K562 (cell line): Measurements from ENCODE around the gene RAB17. TPM values are rescaled to one million over a fixed set of nuclear protein-coding genes. Genes with fewer than 3 reads are reported as not detected.

Experiments used
- ARID1B ChIP-seq: fragments of 450-650 bp; IDR thresholded peaks from 2 replicates; pipeline ENCODE4 v1.6.1; 2016; ENCODE audit warnings: antibody characterized with exemption, mild to moderate bottlenecking, inconsistent platforms
- ATF1 ChIP-seq, 2 experiments: fragments of 450-650 bp in 1 of 2; IDR thresholded peaks; 2 replicates each; pipeline ENCODE4 v1.6.1; 2016; ENCODE audit warnings: missing compliant biosample characterization in 1 of 2, missing genetic modification characterization in 1 of 2
- GATA2 ChIP-seq: sonication (generic); formaldehyde crosslinking; IDR thresholded peaks from 2 replicates; pipeline ENCODE4 v1.4.0; 2020; ENCODE audit warnings: mild to moderate bottlenecking, missing genetic modification reagents
- HNRNPLL ChIP-seq: fragments of 200-400 bp; formaldehyde crosslinking; IDR thresholded peaks from 2 replicates; pipeline ENCODE4 v1.6.1; 2017; ENCODE audit warnings: low read length, low read depth, mild to moderate bottlenecking; ENCODE audit not compliant: poor library complexity, severe bottlenecking
- JUN ChIP-seq, 2 experiments: sonication (generic) in 1 of 2; formaldehyde crosslinking in 1 of 2; IDR thresholded peaks; 2 replicates each; pipeline versions ENCODE4 v1.6.1 to v1.8.0; 2012 to 2022; ENCODE audit warnings: borderline replicate concordance in 2 of 2, mild to moderate bottlenecking in 2 of 2, improper control_type of control experiment in 1 of 2, low read depth in 1 of 2, low read length in 1 of 2, missing genetic modification reagents in 1 of 2
- RAD51 ChIP-seq: fragments of 450-650 bp; IDR thresholded peaks from 2 replicates; pipeline ENCODE4 v1.7.1; 2016; ENCODE audit warnings: low read depth, mild to moderate bottlenecking, borderline replicate concordance
- SMAD1 ChIP-seq: fragments of 150-350 bp; IDR thresholded peaks from 2 replicates; pipeline ENCODE4 v1.6.1; 2014; ENCODE audit warnings: low read length, low read depth; ENCODE audit not compliant: partially characterized antibody
- SMARCC2 ChIP-seq: fragments of 450-650 bp; IDR thresholded peaks from 2 replicates; pipeline ENCODE4 v1.6.1; 2017; ENCODE audit warnings: antibody characterized with exemption, moderate library complexity, mild to moderate bottlenecking, low read depth
- XRCC3 ChIP-seq: fragments of 450-650 bp; IDR thresholded peaks from 2 replicates; pipeline ENCODE4 v1.6.1; 2017; ENCODE audit warnings: mild to moderate bottlenecking, moderate library complexity
- ZNF134 ChIP-seq: fragments of 250-450 bp; sonication (Bioruptor Pico); conservative IDR thresholded peaks from 2 replicates; pipeline ENCODE4 v1.4.0; 2020
- ZNF57 ChIP-seq: fragments of 450-650 bp; formaldehyde crosslinking; IDR thresholded peaks from 2 replicates; pipeline ENCODE4 v1.4.0; 2020; ENCODE audit warnings: mild to moderate bottlenecking, moderate library complexity
- polyA plus RNA-seq, 8 experiments: library from polyadenylated mRNA; depleted of rRNA in 4 of 8; stranded (reverse) in 5 of 8; unstranded in 3 of 8; fragments of >200 nt; fragmentation: Nextera tagmentation in 2 of 8; fragmentation: Illumina TruSeq in 1 of 8; extraction: Ambion mirVana in 2 of 8; extraction: Trizol in 1 of 8; gene quantifications; 2 replicates each; pipeline versions ENCODE4 v1.2.1 to v1.2.3, GENCODE V29; 2011 to 2014; ENCODE audit warnings: inconsistent platforms in 1 of 8, missing spikeins in 1 of 8
- total RNA-seq, 7 experiments: library from RNA; depleted of rRNA in 6 of 7; stranded (reverse); fragments of >200 nt in 6 of 7; fragmentation: Illumina TruSeq in 2 of 7; extraction: Trizol in 2 of 7; gene quantifications; 2 replicates each; pipeline versions ENCODE4 v1.2.1 to v1.2.3, GENCODE V29; 2011 to 2021; ENCODE audit warnings: low replicate concordance in 1 of 7
- TF ChIP-seq, protein P1 (sequence below): IDR thresholded peaks from 2 replicates; pipeline ENCODE4 v1.6.1; 2011; ENCODE audit warnings: borderline replicate concordance, low read depth, mild to moderate bottlenecking, moderate library complexity, low read length; ENCODE audit not compliant: insufficient read depth, poor library complexity, severe bottlenecking
- TF ChIP-seq, protein P2 (sequence below): sonication (generic); formaldehyde crosslinking; IDR thresholded peaks from 2 replicates; pipeline ENCODE4 v1.9.0; 2022; ENCODE audit warnings: mild to moderate bottlenecking, missing genetic modification reagents
- TF ChIP-seq, protein P3 (sequence below): fragments of 200-800 bp; sonication (Bioruptor generic); IDR thresholded peaks from 2 replicates; pipeline ENCODE4 v1.6.1; 2017; ENCODE audit warnings: missing genetic modification characterization, missing compliant biosample characterization

The RAB17 gene
- total and polyA plus RNA-seq, 9 of the 15 experiments (the other 6 are each of a cell fraction or from before 2014, with no cell fraction given): 0.13 TPM; not detected in 8

DNA sequence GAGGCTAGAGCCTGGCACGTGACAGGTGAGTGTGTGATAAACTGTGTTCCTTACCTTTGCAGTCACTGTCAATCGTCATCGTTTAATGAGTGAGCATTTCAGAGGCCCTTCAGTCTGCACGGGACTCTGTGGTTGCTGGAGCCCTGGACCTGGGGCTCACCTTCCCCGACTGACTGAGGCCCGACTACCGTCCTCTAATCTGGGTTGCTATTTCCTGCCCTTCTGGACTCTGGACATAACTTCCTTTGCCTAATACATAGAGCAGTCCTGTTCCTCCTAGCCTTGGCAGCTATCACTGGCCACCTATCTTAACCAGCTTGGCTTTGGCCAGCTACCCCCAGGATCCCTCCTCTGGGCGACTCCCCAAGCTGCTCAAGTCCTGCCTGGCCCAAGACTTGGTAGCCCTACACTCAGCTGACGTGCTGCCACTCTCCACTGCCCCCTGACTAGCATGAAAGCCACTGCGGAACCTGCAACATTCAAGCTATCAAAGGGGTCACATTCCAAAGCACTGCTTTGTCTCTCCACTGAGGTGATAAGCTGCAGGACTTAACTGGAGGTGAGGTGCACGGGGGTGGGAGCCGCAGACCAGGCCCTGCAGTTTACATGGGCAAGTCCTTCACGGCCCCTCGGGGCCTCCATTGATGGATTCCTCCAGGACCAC is 11.1 kb upstream of the RAB17 start (continued):
- TF ChIP-seq, protein P1, sequence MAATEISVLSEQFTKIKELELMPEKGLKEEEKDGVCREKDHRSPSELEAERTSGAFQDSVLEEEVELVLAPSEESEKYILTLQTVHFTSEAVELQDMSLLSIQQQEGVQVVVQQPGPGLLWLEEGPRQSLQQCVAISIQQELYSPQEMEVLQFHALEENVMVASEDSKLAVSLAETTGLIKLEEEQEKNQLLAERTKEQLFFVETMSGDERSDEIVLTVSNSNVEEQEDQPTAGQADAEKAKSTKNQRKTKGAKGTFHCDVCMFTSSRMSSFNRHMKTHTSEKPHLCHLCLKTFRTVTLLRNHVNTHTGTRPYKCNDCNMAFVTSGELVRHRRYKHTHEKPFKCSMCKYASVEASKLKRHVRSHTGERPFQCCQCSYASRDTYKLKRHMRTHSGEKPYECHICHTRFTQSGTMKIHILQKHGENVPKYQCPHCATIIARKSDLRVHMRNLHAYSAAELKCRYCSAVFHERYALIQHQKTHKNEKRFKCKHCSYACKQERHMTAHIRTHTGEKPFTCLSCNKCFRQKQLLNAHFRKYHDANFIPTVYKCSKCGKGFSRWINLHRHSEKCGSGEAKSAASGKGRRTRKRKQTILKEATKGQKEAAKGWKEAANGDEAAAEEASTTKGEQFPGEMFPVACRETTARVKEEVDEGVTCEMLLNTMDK: no peak
- TF ChIP-seq, protein P2, sequence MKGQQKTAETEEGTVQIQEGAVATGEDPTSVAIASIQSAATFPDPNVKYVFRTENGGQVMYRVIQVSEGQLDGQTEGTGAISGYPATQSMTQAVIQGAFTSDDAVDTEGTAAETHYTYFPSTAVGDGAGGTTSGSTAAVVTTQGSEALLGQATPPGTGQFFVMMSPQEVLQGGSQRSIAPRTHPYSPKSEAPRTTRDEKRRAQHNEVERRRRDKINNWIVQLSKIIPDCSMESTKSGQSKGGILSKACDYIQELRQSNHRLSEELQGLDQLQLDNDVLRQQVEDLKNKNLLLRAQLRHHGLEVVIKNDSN: no peak
- no peak for TF ChIP-seq ARID1B
- TF ChIP-seq, protein P3, sequence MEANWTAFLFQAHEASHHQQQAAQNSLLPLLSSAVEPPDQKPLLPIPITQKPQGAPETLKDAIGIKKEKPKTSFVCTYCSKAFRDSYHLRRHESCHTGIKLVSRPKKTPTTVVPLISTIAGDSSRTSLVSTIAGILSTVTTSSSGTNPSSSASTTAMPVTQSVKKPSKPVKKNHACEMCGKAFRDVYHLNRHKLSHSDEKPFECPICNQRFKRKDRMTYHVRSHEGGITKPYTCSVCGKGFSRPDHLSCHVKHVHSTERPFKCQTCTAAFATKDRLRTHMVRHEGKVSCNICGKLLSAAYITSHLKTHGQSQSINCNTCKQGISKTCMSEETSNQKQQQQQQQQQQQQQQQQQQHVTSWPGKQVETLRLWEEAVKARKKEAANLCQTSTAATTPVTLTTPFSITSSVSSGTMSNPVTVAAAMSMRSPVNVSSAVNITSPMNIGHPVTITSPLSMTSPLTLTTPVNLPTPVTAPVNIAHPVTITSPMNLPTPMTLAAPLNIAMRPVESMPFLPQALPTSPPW (CRISPR knock-in tag): no peak
- TF ChIP-seq JUN (IDR thresholded peaks at IDR 0.05; ENCODE audit: borderline replicate concordance, low read depth, low read length): no peak
- no peak for TF ChIP-seq JUN (CRISPR knock-in tag; IDR thresholded peaks at IDR 0.05; ENCODE audit: borderline replicate concordance)
- TF ChIP-seq ATF1 (CRISPR knock-in tag; IDR thresholded peaks at IDR 0.05): no peak
- no peak for TF ChIP-seq ATF1 (tag; IDR thresholded peaks at IDR 0.05)
- TF ChIP-seq RAD51: no peak
- no peak for TF ChIP-seq SMAD1
- TF ChIP-seq ZNF57 (CRISPR knock-in tag): no peak
- TF ChIP-seq GATA2 (CRISPR knock-in tag): no peak
- TF ChIP-seq ZNF134: no peak
- no peak for TF ChIP-seq HNRNPLL
- no peak for TF ChIP-seq SMARCC2
- TF ChIP-seq XRCC3: no peak
